ENCODE results near the gene DUSP10.

The DUSP10 gene

GRCh38 chr1:221714227-221715152 lies 27.4 kb downstream of the DUSP10 start:
- no peak for DNase-seq (ENCODE audit: low read depth in 2 of 3, low spot score in 2 of 3)

GRCh38 chr1:221712776-221713431 lies 29.0 kb downstream of the DUSP10 start:
- peak; percentile 33 to 49 (median 41) for DNase-seq (ENCODE audit: low read depth in 2 of 3, low spot score in 2 of 3)

GRCh38 chr1:221712198-221712684 lies 29.6 kb downstream of the DUSP10 start:
- no peak for DNase-seq (ENCODE audit: low read depth in 2 of 3, low spot score in 2 of 3)

GRCh38 chr1:221711656-221712055 lies 30.2 kb downstream of the DUSP10 start:
- DNase-seq (ENCODE audit: low read depth in 2 of 3, low spot score in 2 of 3): no peak

- DNase-seq (ENCODE audit: low read depth in 2 of 3, low spot score in 2 of 3): no peak
Measured at GRCh38 chr1:221711063-221711577, 30.8 kb downstream of the DUSP10 start.

- DNase-seq (ENCODE audit: low read depth in 2 of 3, low spot score in 2 of 3): no peak
Measured at GRCh38 chr1:221709854-221710253, 32.0 kb downstream of the DUSP10 start.

- no peak for DNase-seq (ENCODE audit: low read depth in 2 of 3, low spot score in 2 of 3)
Measured at GRCh38 chr1:221708987-221709386, 32.9 kb downstream of the DUSP10 start.

- peak in 1 of 3 experiments; percentile 31 for DNase-seq (ENCODE audit: low read depth in 2 of 3, low spot score in 2 of 3)
Measured at GRCh38 chr1:221708076-221708571, 33.8 kb downstream of the DUSP10 start.

- no peak for DNase-seq (ENCODE audit: low read depth in 2 of 3, low spot score in 2 of 3)
Measured at GRCh38 chr1:221706876-221707582, 34.9 kb downstream of the DUSP10 start.

- DNase-seq (ENCODE audit: low read depth in 2 of 3, low spot score in 2 of 3): no peak
Measured at GRCh38 chr1:221706191-221706590, 35.7 kb downstream of the DUSP10 start.

GRCh38 chr1:221704306-221704705 lies 37.6 kb downstream of the DUSP10 start:
- DNase-seq (ENCODE audit: low read depth in 2 of 3, low spot score in 2 of 3): no peak

- DNase-seq (ENCODE audit: low read depth in 2 of 3, low spot score in 2 of 3): no peak
Measured at GRCh38 chr1:221701570-221702186, 40.2 kb downstream of the DUSP10 start.

- no peak for DNase-seq (ENCODE audit: low read depth in 2 of 3, low spot score in 2 of 3)
Measured at GRCh38 chr1:221700948-221701347, 40.9 kb downstream of the DUSP10 start.

- DNase-seq (ENCODE audit: low read depth in 2 of 3, low spot score in 2 of 3): no peak
Measured at GRCh38 chr1:221700536-221700935, 41.4 kb downstream of the DUSP10 start.

- no peak for DNase-seq (ENCODE audit: low read depth in 2 of 3, low spot score in 2 of 3)
Measured at GRCh38 chr1:221699978-221700519, 41.8 kb downstream of the DUSP10 start.

GRCh38 chr1:221699577-221699976 lies 42.3 kb downstream of the DUSP10 start:
- no peak for DNase-seq (ENCODE audit: low read depth in 2 of 3, low spot score in 2 of 3)

GRCh38 chr1:221698579-221699349 lies 43.1 kb downstream of the DUSP10 start:
- no peak for DNase-seq (ENCODE audit: low read depth in 2 of 3, low spot score in 2 of 3)

- DNase-seq (ENCODE audit: low read depth in 2 of 3, low spot score in 2 of 3): no peak
Measured at GRCh38 chr1:221697923-221698425, 43.9 kb downstream of the DUSP10 start.

GRCh38 chr1:221696718-221697461 lies 45.0 kb downstream of the DUSP10 start:
- no peak for DNase-seq (ENCODE audit: low read depth in 2 of 3, low spot score in 2 of 3)
